CD8-positive, alpha-beta memory T cell (primary cell): ENCODE results near the gene TDP1. TPM values are rescaled to one million over a fixed set of nuclear protein-coding genes. Genes with fewer than 3 reads are reported as not detected.
"Not testable (repeated sequence)": the region's sequence is repeated elsewhere in the genome, so short reads cannot be mapped to it uniquely, and the experiment has no call there.

ENCODE experiments used
- CTCF ChIA-PET: fragments of 350-600 bp; sonication (Branson Sonifier 250); formaldehyde crosslinking; loops from one replicate; lab custom pipeline; 2021; ENCODE audit warnings: antibody characterized with exemption; lab: Charles Lee
- POLR2A ChIA-PET: fragments of 350-600 bp; sonication (Branson Sonifier 250); formaldehyde crosslinking; loops from one replicate; lab custom pipeline; 2021; ENCODE audit warnings: antibody characterized with exemption; lab: Charles Lee
- DNase-seq, 5 donors: peaks; one replicate each; pipeline versions ENCODE4 v3.0.0 to v3.0.0-alpha.2; 2020 to 2022; ENCODE audit warnings: mixed read lengths in 1 of 5
- H3K27ac ChIP-seq: one replicate; pipeline ENCODE4 v1.7.0; 2013; ENCODE audit warnings: low read depth, mild to moderate bottlenecking, low read length, moderate library complexity
- H3K27me3 ChIP-seq: 2 replicates; pipeline ENCODE4 v1.7.0; 2013; ENCODE audit warnings: low read length, mild to moderate bottlenecking; ENCODE audit not compliant: insufficient read depth, poor library complexity, severe bottlenecking
- H3K36me3 ChIP-seq: 2 replicates; pipeline ENCODE4 v1.7.0; 2013; ENCODE audit warnings: mild to moderate bottlenecking, low read length, moderate library complexity; ENCODE audit not compliant: insufficient read depth
- H3K4me1 ChIP-seq: 2 replicates; pipeline ENCODE4 v1.7.0; 2013; ENCODE audit warnings: mild to moderate bottlenecking, low read length, moderate library complexity; ENCODE audit not compliant: insufficient read depth
- H3K4me3 ChIP-seq: 2 replicates; pipeline ENCODE4 v1.7.0; 2013; ENCODE audit warnings: mild to moderate bottlenecking, low read length
- H3K9me3 ChIP-seq: 2 replicates; pipeline ENCODE4 v1.7.0; 2013; ENCODE audit warnings: mild to moderate bottlenecking, low read length
- H3K27ac Mint-ChIP-seq, 8 donors: one replicate each; pipeline ENCODE4 v1.8.0; 2020 to 2021; ENCODE audit warnings: mixed read lengths in 8 of 8, mild to moderate bottlenecking in 6 of 8, inconsistent platforms in 3 of 8, moderate library complexity in 3 of 8
- H3K27me3 Mint-ChIP-seq, 2 donors: one replicate each; pipeline ENCODE4 v1.8.0; 2020 to 2021; ENCODE audit warnings: mixed read lengths in 2 of 2, mild to moderate bottlenecking in 1 of 2, moderate library complexity in 1 of 2
- H3K36me3 Mint-ChIP-seq, 3 donors: one replicate each; pipeline ENCODE4 v1.8.0; 2020 to 2021; ENCODE audit warnings: mixed read lengths in 3 of 3, inconsistent platforms in 1 of 3, mild to moderate bottlenecking in 1 of 3
- H3K4me1 Mint-ChIP-seq, 3 donors: one replicate each; pipeline ENCODE4 v1.8.0; 2020 to 2021; ENCODE audit warnings: mixed read lengths in 3 of 3, inconsistent platforms in 1 of 3, mild to moderate bottlenecking in 1 of 3
- H3K4me3 Mint-ChIP-seq, 7 donors: one replicate each; pipeline ENCODE4 v1.8.0; 2020 to 2021; ENCODE audit warnings: mixed read lengths in 7 of 7, mild to moderate bottlenecking in 6 of 7, moderate library complexity in 4 of 7, inconsistent platforms in 2 of 7
- H3K9me3 Mint-ChIP-seq, 5 donors: one replicate each; pipeline ENCODE4 v1.8.0; 2020 to 2022; ENCODE audit warnings: mixed read lengths in 5 of 5, mild to moderate bottlenecking in 3 of 5, moderate library complexity in 2 of 5, inconsistent platforms in 1 of 5
- polyA plus RNA-seq: library from polyadenylated mRNA; unstranded; fragments of 300-500 nt; fragmentation: Illumina TruSeq; gene quantifications from one replicate; pipeline ENCODE4 v1.2.3, GENCODE V29; 2021
- total RNA-seq, 2 experiments: library from RNA; stranded (reverse); gene quantifications; one replicate each; pipeline ENCODE4 v1.2.3, GENCODE V29; 2021

The TDP1 gene
- total and polyA plus RNA-seq, 3 experiments from 2014 or later = 38.7 to 84.2 (median 82.2) TPM

- Histone ChIP-seq H3K9me3 (no peaks in the 10 kb centered on the region), H3K27ac (no peak overlapping the region), H3K4me3 (no peak overlapping the region), H3K36me3 (no peaks in the 10 kb centered on the region), H3K4me1 (no peaks in the 10 kb centered on the region), H3K27me3 (no peaks in the 10 kb centered on the region)
- H3K9me3 Mint-ChIP-seq = no peaks in the 10 kb centered on the region
- CTCF ChIA-PET = no interaction called here
- peaks cover 5 to 42% of the 10 kb centered on the region in 2 donors for H3K27me3 Mint-ChIP-seq
- no peaks in the 10 kb centered on the region for H3K4me1 Mint-ChIP-seq
- H3K4me3 Mint-ChIP-seq = no peak overlapping the region
- POLR2A ChIA-PET = no interaction called here
- no peak overlapping the region for H3K27ac Mint-ChIP-seq
- DNase-seq = no peak
- peaks cover 0 to 4% (median 0%) of the 10 kb centered on the region in 3 donors for H3K36me3 Mint-ChIP-seq
Measured at GRCh38 chr14:90088176-90088575, 132.4 kb downstream of the TDP1 start.

GRCh38 chr14:90089486-90089885 lies 133.8 kb downstream of the TDP1 start:
- Mint-ChIP-seq H3K27me3 (peaks cover 7 to 50% of the 10 kb centered on the region in 2 donors), H3K27ac (peak overlapping the region in 1 of 8 donors; percentile 18)
- H3K9me3 Mint-ChIP-seq, DNase-seq, POLR2A ChIA-PET, H3K4me1 Mint-ChIP-seq, CTCF ChIA-PET, H3K27ac ChIP-seq, H3K4me1 ChIP-seq, H3K4me3 Mint-ChIP-seq, H3K9me3 ChIP-seq, H3K36me3 ChIP-seq, H3K36me3 Mint-ChIP-seq, H3K27me3 ChIP-seq, H3K4me3 ChIP-seq: not testable (repeated sequence)

- H3K27me3 Mint-ChIP-seq = peaks cover 7 to 53% of the 10 kb centered on the region in 2 donors
- CTCF ChIA-PET = no interaction called here
- H3K36me3 Mint-ChIP-seq = peaks cover 0 to 4% (median 0%) of the 10 kb centered on the region in 3 donors
- no peak overlapping the region for H3K27ac Mint-ChIP-seq
- H3K36me3 ChIP-seq = no peaks in the 10 kb centered on the region
- no peaks in the 10 kb centered on the region for H3K4me1 Mint-ChIP-seq
- DNase-seq = no peak
- no peak overlapping the region for H3K4me3 ChIP-seq
- no peaks in the 10 kb centered on the region for H3K4me1 ChIP-seq
- POLR2A ChIA-PET = no interaction called here
- H3K9me3 ChIP-seq = no peaks in the 10 kb centered on the region
- no peaks in the 10 kb centered on the region for H3K9me3 Mint-ChIP-seq
- no peak overlapping the region for H3K4me3 Mint-ChIP-seq
- no peaks in the 10 kb centered on the region for H3K27me3 ChIP-seq
- H3K27ac ChIP-seq = no peak overlapping the region
Measured at GRCh38 chr14:90091393-90091792, 135.7 kb downstream of the TDP1 start.

DNA sequence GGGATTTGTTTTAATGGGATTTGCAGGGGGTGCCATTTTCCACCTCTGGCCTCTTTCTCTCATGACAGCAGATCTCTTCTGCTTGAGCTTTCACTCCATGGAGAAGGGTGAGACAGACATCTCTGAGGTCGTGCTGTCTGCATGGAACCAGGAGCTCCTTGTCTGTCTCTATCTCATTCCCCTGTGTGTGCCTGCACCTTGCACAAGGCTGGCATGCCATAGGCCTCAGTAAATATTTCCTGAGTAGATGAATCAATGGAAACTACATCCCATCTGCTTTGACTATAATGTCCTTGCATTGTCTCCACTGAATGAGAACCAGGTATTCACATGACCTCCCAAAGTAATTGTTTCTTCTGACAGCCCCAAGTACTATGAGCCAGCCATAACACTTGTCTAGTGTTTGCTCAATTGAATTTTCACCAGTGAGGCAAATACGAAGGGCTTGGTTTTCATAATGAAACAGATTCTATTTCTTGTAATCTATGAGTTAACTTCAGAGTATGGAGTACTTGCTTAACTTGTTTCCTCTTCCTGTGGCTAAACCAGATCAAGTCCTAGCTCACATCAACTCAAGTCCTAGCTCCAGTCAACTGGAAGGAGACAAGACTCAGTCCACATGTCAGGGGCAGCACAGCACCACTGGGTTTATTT lies 138.3 kb downstream of the TDP1 start:
- no peak overlapping the region for H3K27ac ChIP-seq
- H3K4me3 ChIP-seq = no peak overlapping the region
- Mint-ChIP-seq H3K27me3 (peaks cover 8 to 48% of the 10 kb centered on the region in 2 donors), H3K9me3 (no peaks in the 10 kb centered on the region), H3K36me3 (peaks cover 0 to 4% (median 0%) of the 10 kb centered on the region in 3 donors), H3K4me1 (no peaks in the 10 kb centered on the region), H3K4me3 (no peak overlapping the region), H3K27ac (no peak overlapping the region)
- H3K36me3 ChIP-seq = no peaks in the 10 kb centered on the region
- H3K4me1 ChIP-seq = no peaks in the 10 kb centered on the region
- DNase-seq = no peak
- CTCF ChIA-PET = no interaction called here
- no peaks in the 10 kb centered on the region for H3K27me3 ChIP-seq
- H3K9me3 ChIP-seq = no peaks in the 10 kb centered on the region
- POLR2A ChIA-PET = interaction anchor here (0.6 kb wide), 1 partner anchor 28 kb away, joined by 4 read pairs; no protein-coding TSS in a partner anchor

Other genes with a start within 250 kb of the TDP1 start
- gene EFCAB11, start 1.2 kb upstream of the TDP1 start, total RNA-seq = 10 to 100 TPM in 1 of 2 experiments, 1 to 10 TPM in 1; 9.8 to 12.1 TPM
- 2.0 TPM for gene EFCAB11, start 1.2 kb upstream of the TDP1 start, polyA plus RNA-seq
- under 1 TPM; 0.09 to 0.16 TPM for gene KCNK13, start 106.1 kb downstream of the TDP1 start, total RNA-seq
- gene KCNK13, start 106.1 kb downstream of the TDP1 start, polyA plus RNA-seq = not detected